Bronchial epithelial cell (primary cell): ENCODE data around the gene KCNA5. TPM values are rescaled to one million over a fixed set of nuclear protein-coding genes. Genes with fewer than 3 reads are reported as not detected.

Source experiments
- DNase-seq: peaks from one replicate; pipeline ENCODE4 v3.0.0-alpha.2; 2010; ENCODE audit warnings: low read depth
- FAIRE-seq: peaks from 2 replicates; lab custom pipeline; 2011; peaks lifted over from hg19 to GRCh38; lab: Jason Lieb, UNC
- H3K27me3 ChIP-seq: 2 replicates; pipeline ENCODE4 v1.5.1; 2011; ENCODE audit warnings: low read length; ENCODE audit not compliant: control insufficient read depth, insufficient read depth
- H3K36me3 ChIP-seq: 2 replicates; pipeline ENCODE4 v1.5.1; 2011; ENCODE audit warnings: low read length; ENCODE audit not compliant: control insufficient read depth, insufficient read depth
- H3K4me3 ChIP-seq: 2 replicates; pipeline ENCODE4 v1.5.1; 2011; ENCODE audit warnings: mild to moderate bottlenecking, low read depth, low read length, control low read depth
- total RNA-seq: library from RNA; depleted of rRNA; stranded (reverse); fragments of >200 nt; gene quantifications from 2 replicates; pipeline ENCODE4 v1.2.1, GENCODE V29; 2014
- TF ChIP-seq, protein P1 (sequence below): IDR thresholded peaks from 2 replicates; pipeline ENCODE4 v1.5.1; 2011; ENCODE audit warnings: mild to moderate bottlenecking, moderate library complexity, low read length, control low read depth, inconsistent platforms; ENCODE audit not compliant: insufficient read depth, severe bottlenecking

Gene KCNA5
- total RNA-seq, 1 donor from 2014 or later: not detected

DNA sequence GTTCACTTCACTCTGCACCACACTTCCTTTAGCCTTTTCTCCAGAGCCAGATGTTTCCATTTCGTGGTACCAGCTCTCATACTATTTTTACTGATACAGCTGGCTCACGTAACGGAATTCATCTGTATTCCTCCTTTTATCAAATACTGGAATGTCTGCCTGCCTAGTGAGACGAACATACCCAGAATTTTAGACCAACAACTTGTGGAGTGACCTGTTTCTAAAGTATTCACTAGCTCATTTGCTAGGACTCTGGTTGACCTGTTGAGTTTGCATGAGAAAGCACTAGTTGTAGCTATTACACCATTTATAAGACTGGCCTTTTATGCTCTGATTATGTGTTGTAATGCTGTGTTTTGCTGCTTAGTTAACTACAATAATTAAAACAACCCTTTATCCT lies 22.6 kb downstream of the KCNA5 start:
- Histone ChIP-seq H3K27me3 (no peaks in the 10 kb centered on the region), H3K36me3 (no peaks in the 10 kb centered on the region), H3K4me3 (no peak overlapping the region)
- no peak for DNase-seq
- FAIRE-seq: no peak
- TF ChIP-seq, protein P1, sequence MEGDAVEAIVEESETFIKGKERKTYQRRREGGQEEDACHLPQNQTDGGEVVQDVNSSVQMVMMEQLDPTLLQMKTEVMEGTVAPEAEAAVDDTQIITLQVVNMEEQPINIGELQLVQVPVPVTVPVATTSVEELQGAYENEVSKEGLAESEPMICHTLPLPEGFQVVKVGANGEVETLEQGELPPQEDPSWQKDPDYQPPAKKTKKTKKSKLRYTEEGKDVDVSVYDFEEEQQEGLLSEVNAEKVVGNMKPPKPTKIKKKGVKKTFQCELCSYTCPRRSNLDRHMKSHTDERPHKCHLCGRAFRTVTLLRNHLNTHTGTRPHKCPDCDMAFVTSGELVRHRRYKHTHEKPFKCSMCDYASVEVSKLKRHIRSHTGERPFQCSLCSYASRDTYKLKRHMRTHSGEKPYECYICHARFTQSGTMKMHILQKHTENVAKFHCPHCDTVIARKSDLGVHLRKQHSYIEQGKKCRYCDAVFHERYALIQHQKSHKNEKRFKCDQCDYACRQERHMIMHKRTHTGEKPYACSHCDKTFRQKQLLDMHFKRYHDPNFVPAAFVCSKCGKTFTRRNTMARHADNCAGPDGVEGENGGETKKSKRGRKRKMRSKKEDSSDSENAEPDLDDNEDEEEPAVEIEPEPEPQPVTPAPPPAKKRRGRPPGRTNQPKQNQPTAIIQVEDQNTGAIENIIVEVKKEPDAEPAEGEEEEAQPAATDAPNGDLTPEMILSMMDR: no peak

DNA sequence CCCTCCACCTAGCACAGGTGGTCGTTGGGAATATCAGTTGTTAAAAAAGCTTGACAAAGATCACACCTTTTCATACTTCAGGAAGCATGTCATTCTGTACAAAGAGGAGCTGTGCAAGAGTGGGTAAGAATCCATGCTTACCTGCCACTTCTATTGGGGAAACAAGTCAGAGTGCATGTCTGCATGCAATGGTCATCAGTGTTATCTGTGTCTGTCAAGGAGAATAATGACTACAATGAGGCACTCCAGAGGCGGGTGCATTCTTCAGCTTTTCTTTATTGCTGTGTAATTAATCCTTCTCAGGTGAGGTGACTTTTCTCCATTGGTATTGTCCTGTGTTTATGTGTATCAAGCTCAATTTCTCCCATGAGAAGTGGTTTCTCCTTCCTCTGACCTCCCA lies 24.4 kb downstream of the KCNA5 start:
- Histone ChIP-seq H3K27me3 (no peaks in the 10 kb centered on the region), H3K36me3 (no peaks in the 10 kb centered on the region), H3K4me3 (no peak overlapping the region)
- TF ChIP-seq, protein P1: no peak
- FAIRE-seq (no peak), DNase-seq (no peak)

DNA sequence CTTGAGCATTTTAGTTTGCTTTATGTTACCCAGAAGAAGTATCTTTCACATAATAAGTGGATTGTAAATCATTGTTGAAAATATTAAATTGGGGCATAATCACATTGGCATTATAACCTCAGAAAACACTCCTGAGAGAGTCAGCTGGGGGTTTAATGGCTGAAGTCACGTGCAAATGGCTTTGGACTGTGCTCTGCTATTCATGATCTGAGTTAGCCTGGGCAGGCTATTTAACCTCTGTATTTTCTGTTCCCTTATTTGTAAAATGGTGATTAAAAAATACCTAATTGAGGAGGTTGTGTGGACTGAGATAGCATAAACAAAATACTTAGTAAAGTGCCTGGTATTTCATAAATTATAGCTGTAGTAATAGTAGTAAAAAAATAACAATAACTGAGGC lies 24.9 kb downstream of the KCNA5 start:
- DNase-seq (no peak), FAIRE-seq (no peak)
- TF ChIP-seq, protein P1: no peak
- no peaks in the 10 kb centered on the region for H3K36me3 ChIP-seq
- no peaks in the 10 kb centered on the region for H3K27me3 ChIP-seq
- no peak overlapping the region for H3K4me3 ChIP-seq

DNA sequence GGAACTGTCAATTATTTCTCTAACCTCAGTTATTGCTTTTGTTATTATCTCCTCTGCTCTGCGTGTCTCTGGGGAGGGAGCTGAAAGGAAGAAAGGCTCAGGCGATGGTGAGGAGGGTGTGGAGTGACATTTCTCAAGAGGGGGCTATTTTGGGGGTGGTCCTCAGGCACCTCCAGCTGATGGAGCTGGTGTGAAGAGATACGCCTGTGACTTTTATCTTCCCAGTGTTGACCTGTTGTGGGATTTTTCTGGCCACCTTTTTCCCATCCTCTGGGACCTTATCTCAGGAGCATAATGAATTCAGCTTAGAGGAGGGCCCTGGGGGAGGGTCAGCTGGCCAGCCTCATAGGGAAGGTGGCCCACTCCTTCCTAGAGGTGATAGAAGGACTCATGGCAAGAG lies 26.4 kb downstream of the KCNA5 start:
- H3K4me3 ChIP-seq: no peak overlapping the region
- H3K27me3 ChIP-seq: no peaks in the 10 kb centered on the region
- no peak for FAIRE-seq
- TF ChIP-seq, protein P1: no peak
- no peak for DNase-seq
- no peaks in the 10 kb centered on the region for H3K36me3 ChIP-seq

DNA sequence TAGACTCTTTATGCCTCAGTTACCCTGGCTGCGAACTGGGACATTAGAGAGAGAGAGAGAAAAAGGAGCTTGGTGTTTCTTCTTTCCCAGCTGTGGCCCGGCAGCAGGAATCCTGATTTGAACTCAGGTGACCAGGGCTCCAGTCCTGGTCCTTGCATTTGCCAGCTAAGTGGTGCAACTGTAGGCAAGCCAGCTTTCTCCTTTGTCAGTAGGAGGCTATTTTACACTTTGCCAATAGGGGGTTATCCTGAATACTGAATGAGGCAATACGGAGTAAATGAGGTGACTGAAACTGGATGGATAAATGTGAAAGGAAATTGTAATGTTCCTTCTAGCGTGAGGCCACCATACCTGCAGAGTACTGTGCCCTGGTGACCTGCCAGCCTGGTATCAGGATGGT lies 27.8 kb downstream of the KCNA5 start:
- Histone ChIP-seq H3K4me3 (no peak overlapping the region), H3K36me3 (no peaks in the 10 kb centered on the region), H3K27me3 (no peaks in the 10 kb centered on the region)
- no peak for DNase-seq
- TF ChIP-seq, protein P1: no peak
- no peak for FAIRE-seq

DNA sequence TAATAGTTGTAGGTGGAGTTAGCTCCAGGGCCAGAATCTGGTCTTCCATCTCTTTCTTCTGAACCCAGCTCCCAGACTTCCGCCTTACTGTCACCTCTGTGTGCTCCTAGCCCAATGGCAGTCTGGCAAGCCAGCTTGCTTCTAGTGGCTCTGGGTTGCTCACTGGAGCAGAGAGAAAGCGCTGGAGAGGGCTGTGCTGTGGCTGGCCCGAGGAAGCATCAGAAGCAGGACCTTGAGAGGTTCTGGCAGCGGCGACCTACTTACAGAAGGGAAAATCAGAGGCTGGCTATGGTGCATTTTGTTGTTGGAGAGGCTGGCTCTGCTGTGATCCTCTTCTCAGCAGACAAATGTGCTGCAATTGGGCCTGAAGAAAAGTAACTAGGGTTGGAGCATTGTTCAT lies 28.6 kb downstream of the KCNA5 start:
- Histone ChIP-seq H3K4me3 (no peak overlapping the region), H3K36me3 (no peaks in the 10 kb centered on the region), H3K27me3 (no peaks in the 10 kb centered on the region)
- DNase-seq (no peak), FAIRE-seq (no peak)
- TF ChIP-seq, protein P1: no peak
